ENCODE results near the gene COL28A1.

COL28A1 gene

DNA sequence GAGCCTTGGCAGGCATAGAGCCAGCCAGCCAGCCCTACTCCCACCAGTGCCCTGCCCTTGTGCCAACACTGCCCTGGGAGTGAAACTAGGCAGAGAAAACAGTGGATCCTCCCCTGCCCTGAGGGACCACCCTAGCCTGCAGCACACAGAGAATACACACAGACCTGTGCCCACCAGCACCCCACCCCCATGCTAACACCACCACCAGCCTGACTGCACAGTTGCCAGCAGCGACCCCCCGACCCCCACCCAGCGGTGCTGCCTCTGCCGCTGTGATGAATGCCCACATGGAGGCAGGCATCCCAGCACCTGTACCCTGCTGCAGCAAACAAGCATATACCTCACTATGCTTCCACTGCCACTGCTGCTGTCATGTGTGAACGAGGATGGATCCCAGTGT lies 21.6 kb upstream of the COL28A1 start:
- DNase-seq, result no peak

DNA sequence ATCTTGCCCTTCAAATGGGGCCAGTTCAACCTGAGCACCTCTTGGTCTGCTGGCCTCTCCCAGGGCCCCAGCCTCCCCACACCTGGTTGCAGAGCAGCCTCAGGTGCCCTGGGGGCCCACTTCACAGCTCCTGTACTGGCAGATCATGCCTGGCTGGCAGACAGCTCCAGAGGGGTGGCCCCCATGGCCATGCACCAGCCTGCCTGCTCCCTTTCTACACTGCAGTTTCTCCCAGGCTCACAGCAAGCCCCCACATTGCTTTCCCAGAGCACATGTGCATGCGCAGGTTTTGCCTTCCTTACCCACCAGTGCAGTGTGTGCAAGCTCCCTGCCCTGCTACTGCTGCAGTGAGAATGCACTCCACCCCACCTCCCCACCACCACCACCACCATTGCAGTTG lies 21.2 kb upstream of the COL28A1 start:
- no peak for DNase-seq

DNA sequence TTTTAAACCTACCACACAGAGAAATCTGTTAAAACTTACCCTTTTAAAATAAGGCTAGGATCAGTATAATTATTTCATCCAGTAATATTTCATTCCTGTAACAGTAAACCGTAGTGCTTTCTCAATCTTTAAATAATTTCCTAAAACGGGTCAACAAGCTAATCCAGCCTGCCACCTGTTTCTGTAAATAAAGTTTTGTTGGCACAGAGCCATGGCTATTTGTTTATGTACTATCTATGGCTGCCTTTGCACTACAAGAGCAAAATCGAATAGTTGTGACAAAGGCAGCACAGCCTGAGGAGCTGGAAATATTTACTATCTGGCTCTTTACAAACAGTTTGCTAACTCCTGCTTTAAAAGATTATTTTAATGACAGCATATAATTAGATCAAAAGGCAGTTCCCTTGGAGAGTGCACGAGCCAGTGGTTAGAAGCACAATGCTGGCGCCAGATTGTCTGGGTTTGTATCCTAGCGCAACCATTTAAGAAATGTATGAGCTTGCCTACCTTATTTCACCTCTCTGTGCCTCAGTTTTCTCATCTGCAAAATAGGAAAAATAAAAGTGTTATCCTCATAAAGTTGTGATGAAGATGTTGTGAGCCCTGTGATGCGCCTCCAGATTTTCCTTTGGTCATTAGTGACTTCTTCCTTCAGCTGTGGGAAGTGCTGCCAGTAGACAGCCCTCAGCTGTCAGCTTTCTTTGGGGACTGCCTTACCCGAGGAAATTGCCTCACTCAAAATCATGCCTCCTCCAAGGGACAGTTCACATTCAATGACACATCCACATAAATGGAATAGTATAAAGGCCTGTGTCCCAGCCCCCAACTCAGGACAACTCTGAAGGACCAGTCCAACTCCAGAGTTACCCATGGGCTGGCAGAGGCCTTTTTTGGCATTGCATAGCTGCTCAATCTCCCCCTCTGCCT lies 19.2 kb upstream of the COL28A1 start:
- DNase-seq, result no peak

DNA sequence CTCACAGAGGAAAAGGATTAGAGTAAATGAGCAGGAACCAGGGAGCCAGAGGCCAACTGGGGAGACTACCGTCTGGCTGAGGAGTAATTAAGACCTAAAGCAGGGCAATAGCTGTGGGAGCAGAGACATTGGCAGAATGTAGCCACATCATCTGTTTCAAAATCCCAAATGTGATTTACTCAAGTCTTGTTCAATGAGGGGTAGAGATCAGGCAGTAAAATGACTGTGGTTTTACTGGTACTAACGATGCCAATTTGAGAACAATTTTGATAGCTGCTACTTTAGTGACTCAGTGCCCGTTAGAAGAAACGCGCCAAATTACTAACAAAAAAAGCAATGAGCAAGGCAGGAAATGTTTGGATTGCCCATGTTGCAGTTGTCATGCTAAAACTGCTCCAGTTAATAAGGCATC lies 18.4 kb upstream of the COL28A1 start:
- DNase-seq, result no peak

DNA sequence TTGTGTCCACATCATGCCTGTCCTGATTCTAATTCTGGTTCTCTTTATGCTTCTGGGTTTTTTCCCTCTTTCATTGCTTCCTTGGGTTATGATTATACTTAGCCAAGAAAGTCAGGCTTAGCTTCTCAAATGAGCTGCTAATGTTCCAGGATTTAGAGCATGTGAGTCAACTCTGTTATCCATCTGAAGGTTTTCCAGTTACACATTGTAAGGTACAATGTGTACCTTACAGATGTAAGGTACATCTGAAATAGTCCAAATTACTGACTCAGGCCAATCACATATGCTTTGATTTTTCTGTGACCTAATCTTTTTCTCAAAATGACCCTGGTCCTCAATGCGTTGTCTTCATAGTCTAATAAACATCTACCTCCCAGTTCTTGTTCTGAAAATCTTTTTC lies 17.7 kb upstream of the COL28A1 start:
- no peak for DNase-seq

DNA sequence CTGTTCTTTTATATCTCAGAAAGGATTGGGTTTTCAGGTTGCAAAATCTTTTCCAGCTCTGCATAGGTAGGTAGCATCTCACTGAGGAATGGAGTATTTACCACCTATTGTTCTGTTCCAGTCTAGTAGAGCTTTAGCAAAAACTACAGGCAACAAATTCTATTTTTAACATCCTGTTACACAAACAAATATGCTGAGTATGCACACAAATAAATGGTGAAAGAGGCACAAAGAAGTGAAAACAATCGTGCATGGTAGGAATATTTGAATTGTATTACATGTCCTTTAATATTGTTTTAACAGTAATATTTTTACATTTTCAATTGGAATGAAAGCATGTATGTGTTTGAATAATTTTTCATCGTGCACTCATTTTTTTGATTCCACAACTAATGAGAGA lies 16.5 kb upstream of the COL28A1 start:
- DNase-seq, result no peak

DNA sequence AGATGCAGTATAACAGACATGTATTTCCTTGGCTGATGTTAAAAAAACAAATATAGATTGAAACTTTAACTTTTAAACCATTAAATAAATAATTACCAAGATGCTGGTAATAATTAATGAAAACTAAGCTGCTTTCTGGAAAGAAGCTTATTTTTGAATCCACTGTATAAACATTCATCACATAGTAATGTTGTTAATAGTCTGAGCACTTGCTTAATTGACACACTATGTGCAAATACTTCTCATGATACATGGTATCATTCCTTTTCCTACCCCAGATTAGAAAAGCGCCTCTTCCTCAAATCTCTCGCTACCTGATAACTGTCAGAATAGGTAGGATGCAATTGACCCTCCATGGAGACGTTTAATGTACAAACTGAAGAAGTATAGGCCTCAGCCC lies 15.0 kb upstream of the COL28A1 start:
- DNase-seq, result no peak

DNA sequence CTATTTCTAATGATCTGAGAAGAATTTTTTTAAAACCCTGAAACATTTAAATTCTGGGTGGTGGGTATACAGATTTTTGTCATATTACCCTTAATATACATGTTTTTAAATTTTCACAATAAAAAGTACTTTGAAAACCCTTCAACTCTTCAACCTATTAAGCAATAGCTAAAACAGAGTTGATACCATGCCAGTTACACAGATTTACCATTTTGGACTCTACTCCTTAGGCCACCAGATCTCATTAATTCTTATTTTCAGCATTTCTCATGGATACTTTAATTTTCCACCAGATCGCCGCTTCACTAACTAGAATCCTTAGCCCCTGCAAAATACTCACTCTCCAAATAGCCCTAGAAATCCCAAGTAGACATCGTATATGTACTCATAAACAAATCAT lies 12.7 kb upstream of the COL28A1 start:
- no peak for DNase-seq

DNA sequence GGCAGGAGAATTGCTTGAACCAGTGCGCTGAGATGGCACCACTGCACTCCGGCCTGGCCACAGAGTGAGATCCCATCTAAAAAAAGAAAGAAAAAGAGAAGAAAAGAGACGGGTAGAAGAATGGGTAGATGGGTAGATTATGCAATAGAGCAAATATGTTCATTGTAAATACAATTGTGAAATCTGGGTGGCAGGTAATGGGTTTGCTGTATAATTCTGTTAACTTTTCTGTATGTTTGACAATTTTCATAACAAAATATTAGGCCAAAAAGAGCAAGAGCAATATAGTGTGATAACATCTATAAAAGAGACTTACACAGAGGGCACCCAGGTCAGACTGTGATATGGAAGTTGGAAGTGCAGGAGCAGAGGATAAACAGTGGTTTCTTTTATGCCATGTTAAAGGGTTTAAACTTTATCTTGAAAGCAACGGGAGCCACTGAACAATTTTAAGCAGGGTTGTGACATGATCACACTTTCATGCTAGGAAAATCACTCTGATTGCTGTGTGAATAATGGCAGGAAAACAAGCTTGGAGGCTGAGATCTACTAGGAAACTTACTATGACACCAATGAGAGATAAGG lies 6.7 kb upstream of the COL28A1 start:
- no peak for DNase-seq

DNA sequence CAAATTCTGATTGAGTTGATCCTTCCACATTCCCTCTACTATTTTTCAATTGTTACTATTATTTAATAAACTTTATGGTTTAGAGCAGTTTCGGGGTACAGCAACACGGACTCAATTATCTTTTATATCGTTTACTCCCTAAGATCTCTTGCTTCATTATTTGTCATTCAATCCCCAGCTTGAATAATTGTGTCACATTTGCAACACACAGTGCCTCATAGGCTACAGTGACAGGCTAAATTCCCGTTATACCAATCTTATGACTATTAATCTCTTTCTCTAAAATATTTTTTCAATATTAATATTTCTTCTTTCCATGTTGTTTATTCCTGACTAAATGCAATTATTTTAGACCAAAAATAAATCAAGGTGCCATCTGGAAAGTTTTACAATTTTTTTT lies 4.0 kb upstream of the COL28A1 start:
- DNase-seq, result no peak

DNA sequence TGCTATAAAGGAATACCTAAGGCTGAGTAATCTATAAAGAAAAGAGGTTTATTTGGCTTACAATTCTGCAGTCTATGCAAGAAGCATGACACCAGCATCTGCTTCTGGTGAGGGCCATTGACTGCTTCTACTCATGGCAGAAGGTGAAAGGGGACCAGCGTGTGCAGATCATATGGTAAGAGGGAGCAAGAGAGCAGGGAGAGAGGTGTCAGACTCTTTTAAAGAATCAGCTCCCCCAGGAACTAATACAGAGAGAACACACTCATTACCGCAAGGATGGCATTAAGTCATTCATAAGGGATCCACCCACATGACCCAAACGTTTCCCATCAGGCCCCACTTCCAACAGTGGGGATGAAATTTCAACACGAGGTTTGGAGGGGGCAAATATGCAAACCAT lies 3.5 kb upstream of the COL28A1 start:
- DNase-seq, result no peak

DNA sequence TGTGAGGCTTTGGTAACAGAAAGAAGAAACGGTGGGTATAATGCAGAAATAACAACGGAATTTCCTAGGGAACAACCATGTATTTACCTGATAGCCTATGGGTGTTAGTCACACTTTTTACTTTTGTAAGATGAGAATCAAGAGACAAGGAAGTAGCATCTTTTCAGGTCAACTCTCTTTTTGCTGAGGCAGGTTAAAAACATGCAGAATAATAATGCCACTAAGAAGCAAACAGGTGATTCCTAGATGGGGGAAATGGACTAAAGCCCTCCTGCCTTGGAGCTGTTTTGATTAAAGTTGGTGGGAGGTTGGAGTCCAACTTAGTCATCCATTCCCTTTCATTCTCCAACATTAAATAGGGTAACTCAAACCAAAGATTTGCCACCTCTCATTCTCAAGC lies 2.0 kb upstream of the COL28A1 start:
- no peak for DNase-seq

DNA sequence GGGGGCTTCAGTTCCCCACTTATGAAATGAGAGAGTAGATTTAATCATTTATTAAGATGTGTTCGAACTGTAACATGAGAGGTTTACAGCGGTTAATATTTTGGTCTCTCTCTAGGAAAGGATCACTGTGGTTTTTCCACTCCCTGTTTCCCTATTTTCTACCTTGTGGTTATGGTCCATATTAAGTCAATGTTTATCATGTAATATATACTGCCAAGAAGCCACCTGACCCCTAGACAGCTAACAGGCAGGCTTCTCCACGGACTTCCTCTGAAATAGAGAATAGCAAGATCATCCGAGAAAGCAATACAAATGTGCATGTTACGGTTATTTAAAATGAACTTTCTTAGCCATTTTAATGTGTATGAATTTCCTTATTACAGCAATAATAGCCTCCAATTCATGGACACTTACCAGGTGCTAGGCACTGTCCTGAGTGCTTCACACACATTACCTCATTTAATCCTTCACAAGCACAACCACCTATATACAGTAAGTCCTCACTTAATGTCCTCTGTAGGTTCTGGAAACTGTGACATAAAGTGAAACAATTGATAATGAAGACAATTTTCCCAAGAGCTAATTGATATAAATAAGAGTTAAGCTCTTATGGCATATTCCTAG lies 835 bp upstream of the COL28A1 start:
- DNase-seq, result no peak

DNA sequence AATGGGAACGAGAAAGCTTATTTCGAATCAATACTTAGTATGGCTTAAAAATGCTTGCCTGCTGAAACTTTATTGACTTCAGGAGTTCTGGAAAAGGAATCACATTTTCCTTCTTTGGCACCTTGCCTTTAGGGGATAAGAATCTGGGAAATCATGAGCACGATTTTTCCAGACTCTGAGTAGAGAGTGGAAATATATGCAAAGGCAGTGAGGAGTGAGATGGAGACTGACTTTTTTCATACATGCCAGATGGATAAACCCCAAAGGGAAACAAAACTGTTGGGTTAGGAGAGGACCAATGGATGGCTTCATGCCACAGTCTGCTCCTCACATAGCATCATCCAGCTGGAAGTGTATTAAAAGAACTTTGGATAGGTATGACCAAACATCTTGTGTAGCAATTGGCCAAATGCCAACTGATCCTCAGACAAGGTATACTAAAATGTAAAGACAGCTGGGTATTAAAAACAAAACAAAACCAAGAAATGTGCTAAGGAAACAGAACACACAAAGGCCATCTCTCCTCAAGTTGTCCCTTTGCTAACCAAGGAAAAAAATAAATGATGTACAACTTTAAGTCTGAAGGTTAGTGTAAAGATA lies 1.7 kb downstream of the COL28A1 start:
- no peak for DNase-seq

DNA sequence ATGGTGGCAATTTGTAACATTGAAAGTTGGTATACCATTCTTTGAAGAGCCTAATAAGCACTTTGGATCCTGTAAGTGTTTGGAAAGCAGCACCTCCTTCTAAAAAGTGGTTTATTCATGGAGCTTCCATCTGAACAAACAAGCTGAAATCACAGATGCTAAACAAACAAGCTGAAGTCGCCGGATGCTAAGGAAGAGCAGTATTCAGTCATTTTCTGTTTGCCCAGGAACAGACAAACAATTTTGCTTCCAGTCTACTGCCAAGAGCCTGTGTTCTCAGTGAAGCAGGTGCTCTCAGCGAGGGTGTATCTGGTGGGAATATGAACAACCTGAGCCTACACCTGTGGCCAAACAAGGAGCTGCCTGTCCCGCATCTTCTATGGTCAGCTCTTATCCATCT lies 6.3 kb downstream of the COL28A1 start:
- DNase-seq, result no peak

DNA sequence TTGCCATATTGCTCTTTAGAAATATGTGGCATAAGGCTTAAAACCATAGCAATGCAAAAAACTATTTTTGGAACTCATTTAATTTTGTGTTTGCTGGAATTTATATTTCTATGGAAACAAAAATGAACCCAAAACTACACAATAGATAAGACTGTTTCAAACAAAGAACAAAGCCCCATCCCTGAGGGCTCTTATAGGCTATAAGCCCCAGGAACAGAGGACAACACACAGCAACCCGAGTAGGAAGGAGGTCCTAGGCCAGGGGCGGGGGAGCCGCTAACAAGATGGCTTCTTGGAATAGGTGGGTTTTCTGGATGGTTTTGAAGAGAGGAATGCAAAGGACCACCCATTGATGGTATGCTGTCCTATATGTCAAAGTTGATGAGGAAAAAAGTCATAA lies 8.6 kb downstream of the COL28A1 start:
- DNase-seq, result no peak

DNA sequence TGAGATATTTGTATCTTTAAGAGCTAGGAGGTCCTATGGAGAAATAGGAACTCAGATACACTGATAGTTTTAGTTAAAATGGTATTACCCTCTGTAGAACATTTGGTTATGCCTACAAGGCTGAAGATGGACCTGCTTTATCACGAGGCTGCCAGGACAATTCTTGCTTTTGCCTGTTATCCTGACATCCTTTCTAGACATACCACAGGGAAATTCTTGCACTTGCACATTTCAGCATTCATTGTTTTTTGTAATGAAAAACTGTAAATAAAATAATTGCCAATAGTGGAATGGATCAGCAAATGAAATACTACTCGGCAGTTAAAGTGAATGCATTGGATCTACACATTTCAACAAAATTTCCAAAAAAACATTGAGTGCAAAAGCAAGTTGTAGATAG lies 9.7 kb downstream of the COL28A1 start:
- no peak for DNase-seq

DNA sequence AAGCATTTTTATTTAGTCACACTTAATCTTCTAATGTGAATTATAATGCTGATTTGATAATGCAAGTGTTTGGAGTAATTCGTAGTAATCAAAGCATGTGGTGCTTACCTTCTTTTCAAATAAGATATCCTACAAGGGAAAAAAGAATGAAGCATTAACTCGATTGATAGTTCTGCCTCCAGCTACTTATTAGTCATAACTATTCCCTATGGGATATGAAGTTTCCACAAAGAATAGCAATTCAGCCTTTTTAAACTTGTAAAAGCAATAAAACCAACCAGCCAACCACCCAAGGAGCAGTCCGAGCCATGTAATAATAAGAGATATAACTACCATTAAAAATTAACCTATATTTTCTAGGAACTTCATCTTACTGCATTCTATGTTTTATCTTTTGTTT lies 11.6 kb downstream of the COL28A1 start:
- DNase-seq, result no peak

DNA sequence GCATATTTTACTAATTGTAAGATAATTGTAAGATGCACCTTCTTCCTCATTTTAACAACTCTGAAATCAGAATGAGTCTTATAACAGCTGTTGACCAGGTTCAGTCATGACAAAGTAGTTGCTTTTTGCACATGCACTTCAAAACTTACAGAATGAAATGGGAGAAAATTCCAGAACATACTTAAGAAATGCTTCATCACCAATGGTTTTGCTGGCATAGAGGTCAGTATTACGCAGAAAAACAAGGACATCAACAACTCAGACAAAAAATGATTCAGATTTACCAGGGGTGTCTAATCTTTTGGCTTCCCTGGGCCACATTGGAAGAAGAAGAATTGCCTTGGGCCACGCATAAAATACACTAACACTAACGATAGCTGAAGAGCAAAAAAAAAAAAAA lies 13.3 kb downstream of the COL28A1 start:
- no peak for DNase-seq

DNA sequence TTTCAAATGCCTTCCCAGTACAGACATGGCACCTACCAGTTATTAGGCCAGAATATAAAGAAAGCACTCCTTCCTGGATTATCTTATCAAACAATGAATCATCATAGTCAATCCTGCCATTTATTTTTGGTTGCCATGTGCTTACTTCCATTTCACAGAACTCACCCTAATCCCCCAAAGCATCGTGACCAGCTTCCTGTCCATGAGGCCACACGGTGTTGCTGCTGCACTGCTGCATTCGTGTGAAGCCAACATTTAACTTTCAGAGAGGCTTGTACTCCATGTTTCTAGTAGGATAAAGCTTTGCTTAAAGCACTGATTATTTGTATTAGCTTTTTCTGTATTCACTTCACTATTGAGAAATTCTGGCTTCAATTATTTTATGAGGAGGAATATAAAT lies 14.4 kb downstream of the COL28A1 start:
- no peak for DNase-seq

DNA sequence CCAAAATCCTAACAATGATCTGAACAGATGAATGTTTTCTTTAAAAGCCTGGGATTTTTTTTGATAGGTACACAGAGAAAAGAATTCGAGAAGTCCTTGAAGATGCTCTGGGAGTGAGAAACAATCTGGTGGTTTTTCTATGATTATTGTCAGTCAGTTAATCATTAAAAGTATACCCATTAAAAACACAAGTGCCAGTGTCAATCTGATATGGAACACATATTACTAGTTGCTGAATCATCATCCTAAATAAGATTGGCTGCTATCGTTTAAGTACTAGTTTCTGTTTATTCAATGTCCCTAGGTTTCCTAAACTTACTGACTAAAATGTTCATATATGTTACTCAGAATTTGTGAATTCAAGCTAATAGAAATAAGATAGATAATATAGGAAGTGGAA lies 16.1 kb downstream of the COL28A1 start:
- DNase-seq, result no peak

DNA sequence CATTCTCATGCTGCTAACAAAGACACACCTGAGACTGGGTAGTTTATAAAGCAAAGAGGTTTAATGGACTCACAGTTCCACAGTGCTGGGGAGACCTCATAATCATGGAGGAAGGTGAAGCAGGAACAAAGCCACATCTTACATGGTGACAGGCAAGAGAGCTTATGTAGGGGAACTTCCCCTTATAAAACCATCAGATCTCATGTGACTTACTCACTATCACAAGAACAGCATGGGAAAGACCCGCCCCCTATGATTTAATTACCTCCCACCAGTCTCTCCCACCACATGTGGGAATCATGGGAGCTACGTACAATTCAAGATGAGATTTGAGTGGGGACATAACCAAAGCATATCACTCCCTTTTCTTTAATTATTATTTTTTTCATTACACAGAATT lies 16.6 kb downstream of the COL28A1 start:
- no peak for DNase-seq

DNA sequence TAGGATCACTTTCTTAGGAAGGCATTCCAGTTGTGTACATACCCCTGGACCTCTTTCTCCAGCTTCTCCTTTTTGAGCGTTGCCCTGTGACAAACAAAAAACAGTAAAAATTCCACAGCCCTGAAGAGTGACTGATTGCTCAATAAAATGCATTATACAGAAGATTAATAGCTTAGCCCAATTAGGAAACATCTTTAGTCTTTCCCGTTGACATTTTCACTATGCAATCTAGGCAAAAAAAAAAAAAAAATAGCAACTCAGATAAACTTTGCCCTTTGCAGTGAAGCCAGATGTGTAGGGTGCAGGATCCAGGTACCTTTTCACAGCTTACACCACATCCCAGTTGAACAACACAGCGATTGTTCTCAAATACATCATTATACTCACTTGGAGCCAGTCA lies 17.9 kb downstream of the COL28A1 start:
- DNase-seq, result no peak

DNA sequence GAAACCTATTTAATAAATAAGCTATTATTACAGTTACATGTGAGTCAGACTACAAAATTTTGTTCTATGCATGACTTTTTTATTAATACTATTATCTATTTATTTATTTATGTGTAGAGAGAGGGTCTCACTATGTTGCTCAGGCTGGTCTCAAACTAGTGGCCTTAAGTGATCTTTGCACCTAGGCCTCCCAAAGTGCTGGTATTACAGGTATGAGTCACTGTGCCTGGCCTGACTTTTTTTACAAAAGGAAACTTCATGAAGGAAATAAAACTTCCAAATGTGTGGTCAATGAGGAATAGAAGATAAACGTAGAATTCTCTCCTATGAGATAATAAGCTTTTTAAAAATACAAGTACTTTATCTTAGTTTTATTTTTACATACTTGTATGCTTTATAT lies 19.0 kb downstream of the COL28A1 start:
- DNase-seq, result no peak
